Measurements from ENCODE around the gene IGF1. TPM values are rescaled to one million over a fixed set of nuclear protein-coding genes. Genes with fewer than 3 reads are reported as not detected.
"Not testable (repeated sequence)": the region's sequence is repeated elsewhere in the genome, so short reads cannot be mapped to it uniquely, and the experiment has no call there.

The IGF1 gene
- total RNA-seq, 1 experiment from 2014 or later: 0.42 TPM

DNA sequence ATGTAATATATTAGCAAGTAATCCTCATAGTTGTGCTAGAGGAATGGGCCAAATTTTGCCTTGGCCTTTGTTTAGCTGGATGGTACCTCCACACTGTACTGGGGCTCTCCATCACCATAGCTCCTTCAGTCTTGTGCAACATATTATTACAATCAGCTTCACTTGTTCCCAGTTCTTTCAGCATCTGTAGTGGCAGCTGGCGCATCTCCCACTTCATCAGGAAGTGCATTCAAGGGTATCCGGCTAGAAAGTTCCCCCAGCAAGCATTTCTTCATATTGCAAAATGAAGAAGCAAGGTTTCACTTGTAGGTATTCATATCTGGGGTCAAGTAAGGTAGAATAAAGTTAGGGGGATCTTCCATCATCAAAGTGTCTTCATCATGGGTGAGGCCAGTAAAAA, 123.7 kb downstream of the IGF1 start:
- ChIA-PET RAD21 (ENCODE audit: low non-redundant PET in 1 of 2, low total read pairs in 2 of 2, uncharacterized antibody in 2 of 2, unreplicated experiment in 2 of 2) (no interaction called here), CTCF (no interaction called here), POLR2A (no interaction called here)
- H3K9ac ChIP-seq (ENCODE audit: low read length): no peak overlapping the region
- no peak overlapping the region for H3K4me2 ChIP-seq (ENCODE audit: low read length)
- no peaks in the 10 kb centered on the region for H3K9me3 ChIP-seq (ENCODE audit: control insufficient read depth in 1 of 2, insufficient read depth in 1 of 2, low read depth in 1 of 2, low read length in 2 of 2)
- no peaks in the 10 kb centered on the region for H3K79me2 ChIP-seq (ENCODE audit: insufficient read depth, low read length)
- no TSS peak for BruUV-seq (replicated peaks)
- no peak overlapping the region for H2AFZ ChIP-seq (ENCODE audit: low read depth, low read length, poor library complexity, severe bottlenecking)
- H3K27ac ChIP-seq (ENCODE audit: low read depth, low read length): no peak overlapping the region
- ATAC-seq (no peak), DNase-seq (ENCODE audit: low read depth, low spot score) (no peak)
- H3K4me1 ChIP-seq (ENCODE audit: control insufficient read depth in 1 of 2, insufficient read depth in 2 of 2, low read length in 2 of 2): no peaks in the 10 kb centered on the region
- no peaks in the 10 kb centered on the region for H3K36me3 ChIP-seq (ENCODE audit: control insufficient read depth in 1 of 2, insufficient read depth in 2 of 2, low read length in 2 of 2)
- no peak overlapping the region for H3K4me3 ChIP-seq (replicated peaks in 1 of 2; ENCODE audit: low read depth in 1 of 2, low read length in 2 of 2)
- no peaks in the 10 kb centered on the region for H3K9me2 ChIP-seq (ENCODE audit: insufficient read depth)
- intact Hi-C loops (cut with micrococcal nuclease): no loop called here
- no peaks in the 10 kb centered on the region for H4K20me1 ChIP-seq (ENCODE audit: insufficient read depth)
- TF ChIP-seq, protein P1, sequence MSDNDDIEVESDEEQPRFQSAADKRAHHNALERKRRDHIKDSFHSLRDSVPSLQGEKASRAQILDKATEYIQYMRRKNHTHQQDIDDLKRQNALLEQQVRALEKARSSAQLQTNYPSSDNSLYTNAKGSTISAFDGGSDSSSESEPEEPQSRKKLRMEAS (IDR thresholded peaks at IDR 0.05): no peak
- TF ChIP-seq ZNF274 (IDR thresholded peaks at IDR 0.05; ENCODE audit: low read depth, low read length) (no peak), EZH2phosphoT487 (IDR thresholded peaks at IDR 0.05; ENCODE audit: borderline replicate concordance) (no peak), ELF1 (IDR thresholded peaks at IDR 0.05; ENCODE audit: borderline replicate concordance, low read depth) (no peak), JUND (IDR thresholded peaks at IDR 0.05) (no peak), YY1 (IDR thresholded peaks at IDR 0.05; ENCODE audit: extremely low read depth, insufficient replicate concordance, low read depth, low read length) (no peak), EGR1 (IDR thresholded peaks at IDR 0.05; ENCODE audit: low read depth) (no peak)
- TF ChIP-seq, protein P2, sequence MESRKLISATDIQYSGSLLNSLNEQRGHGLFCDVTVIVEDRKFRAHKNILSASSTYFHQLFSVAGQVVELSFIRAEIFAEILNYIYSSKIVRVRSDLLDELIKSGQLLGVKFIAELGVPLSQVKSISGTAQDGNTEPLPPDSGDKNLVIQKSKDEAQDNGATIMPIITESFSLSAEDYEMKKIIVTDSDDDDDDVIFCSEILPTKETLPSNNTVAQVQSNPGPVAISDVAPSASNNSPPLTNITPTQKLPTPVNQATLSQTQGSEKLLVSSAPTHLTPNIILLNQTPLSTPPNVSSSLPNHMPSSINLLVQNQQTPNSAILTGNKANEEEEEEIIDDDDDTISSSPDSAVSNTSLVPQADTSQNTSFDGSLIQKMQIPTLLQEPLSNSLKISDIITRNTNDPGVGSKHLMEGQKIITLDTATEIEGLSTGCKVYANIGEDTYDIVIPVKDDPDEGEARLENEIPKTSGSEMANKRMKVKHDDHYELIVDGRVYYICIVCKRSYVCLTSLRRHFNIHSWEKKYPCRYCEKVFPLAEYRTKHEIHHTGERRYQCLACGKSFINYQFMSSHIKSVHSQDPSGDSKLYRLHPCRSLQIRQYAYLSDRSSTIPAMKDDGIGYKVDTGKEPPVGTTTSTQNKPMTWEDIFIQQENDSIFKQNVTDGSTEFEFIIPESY (IDR thresholded peaks at IDR 0.05; ENCODE audit: extremely low read depth, insufficient replicate concordance, low read length): no peak
- TF ChIP-seq, protein P3, sequence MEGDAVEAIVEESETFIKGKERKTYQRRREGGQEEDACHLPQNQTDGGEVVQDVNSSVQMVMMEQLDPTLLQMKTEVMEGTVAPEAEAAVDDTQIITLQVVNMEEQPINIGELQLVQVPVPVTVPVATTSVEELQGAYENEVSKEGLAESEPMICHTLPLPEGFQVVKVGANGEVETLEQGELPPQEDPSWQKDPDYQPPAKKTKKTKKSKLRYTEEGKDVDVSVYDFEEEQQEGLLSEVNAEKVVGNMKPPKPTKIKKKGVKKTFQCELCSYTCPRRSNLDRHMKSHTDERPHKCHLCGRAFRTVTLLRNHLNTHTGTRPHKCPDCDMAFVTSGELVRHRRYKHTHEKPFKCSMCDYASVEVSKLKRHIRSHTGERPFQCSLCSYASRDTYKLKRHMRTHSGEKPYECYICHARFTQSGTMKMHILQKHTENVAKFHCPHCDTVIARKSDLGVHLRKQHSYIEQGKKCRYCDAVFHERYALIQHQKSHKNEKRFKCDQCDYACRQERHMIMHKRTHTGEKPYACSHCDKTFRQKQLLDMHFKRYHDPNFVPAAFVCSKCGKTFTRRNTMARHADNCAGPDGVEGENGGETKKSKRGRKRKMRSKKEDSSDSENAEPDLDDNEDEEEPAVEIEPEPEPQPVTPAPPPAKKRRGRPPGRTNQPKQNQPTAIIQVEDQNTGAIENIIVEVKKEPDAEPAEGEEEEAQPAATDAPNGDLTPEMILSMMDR (IDR thresholded peaks at IDR 0.05 in 2 of 3, conservative IDR thresholded peaks at IDR 0.05 in 1 of 3; ENCODE audit: borderline replicate concordance in 1 of 3, insufficient read depth in 1 of 3, low read depth in 2 of 3, low read length in 2 of 3): no peak
- peaks cover 8% of the 10 kb centered on the region; the same call in 1 of the 2 replicates for H3K27me3 ChIP-seq (ENCODE audit: insufficient read depth, low read length)

DNA sequence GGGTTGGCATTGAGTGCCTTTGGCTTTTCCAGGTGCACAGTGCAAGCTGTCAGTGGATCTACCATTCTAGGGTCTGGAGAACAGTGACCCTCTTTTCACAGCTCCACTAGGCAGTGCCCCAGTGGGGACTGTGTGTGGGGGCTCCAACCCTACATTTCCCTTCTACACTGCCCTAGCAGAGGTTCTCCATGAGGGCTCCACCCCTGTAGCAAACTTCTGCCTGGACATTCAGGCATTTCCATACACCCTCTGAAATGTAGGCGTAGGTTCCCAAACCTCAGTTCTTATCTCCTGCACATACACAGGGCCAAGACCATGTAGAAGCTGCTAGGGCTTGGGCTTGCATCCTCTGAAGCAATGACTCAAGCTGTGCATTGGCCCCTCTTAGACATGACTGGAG, 126.1 kb downstream of the IGF1 start:
- H3K27me3 ChIP-seq (ENCODE audit: insufficient read depth, low read length); H3K4me3 ChIP-seq (replicated peaks in 1 of 2; ENCODE audit: low read depth in 1 of 2, low read length in 2 of 2); H3K4me2 ChIP-seq (ENCODE audit: low read length); intact Hi-C loops (cut with micrococcal nuclease); ATAC-seq; H4K20me1 ChIP-seq (ENCODE audit: insufficient read depth); DNase-seq (ENCODE audit: low read depth, low spot score); H3K27ac ChIP-seq (ENCODE audit: low read depth, low read length); H3K36me3 ChIP-seq (ENCODE audit: control insufficient read depth in 1 of 2, insufficient read depth in 2 of 2, low read length in 2 of 2); RAD21 ChIA-PET (ENCODE audit: low non-redundant PET in 1 of 2, low total read pairs in 2 of 2, uncharacterized antibody in 2 of 2, unreplicated experiment in 2 of 2); BruUV-seq (replicated peaks); H3K9me3 ChIP-seq (ENCODE audit: control insufficient read depth in 1 of 2, insufficient read depth in 1 of 2, low read depth in 1 of 2, low read length in 2 of 2); H3K9ac ChIP-seq (ENCODE audit: low read length); H3K79me2 ChIP-seq (ENCODE audit: insufficient read depth, low read length); H2AFZ ChIP-seq (ENCODE audit: low read depth, low read length, poor library complexity, severe bottlenecking); H3K9me2 ChIP-seq (ENCODE audit: insufficient read depth); POLR2A ChIA-PET; H3K4me1 ChIP-seq (ENCODE audit: control insufficient read depth in 1 of 2, insufficient read depth in 2 of 2, low read length in 2 of 2); CTCF ChIA-PET: not testable (repeated sequence)
